Spleen (tissue), 11 donors: Measurements from ENCODE around the gene ZMAT3. TPM values are rescaled to one million over a fixed set of nuclear protein-coding genes. Genes with fewer than 3 reads are reported as not detected.

Experiments
- DNase-seq: peaks from one replicate; pipeline ENCODE4 v3.0.0-alpha.2; 2020
- H3K27ac ChIP-seq, 8 donors: fragments of 200-600 bp; sonication (generic) in 7 of 8; 1 replicate in 4 of 8; 2 replicates in 4 of 8; pipeline versions ENCODE4 v1.5.0 to v1.8.0; 2016 to 2021; ENCODE audit warnings: inconsistent platforms in 4 of 8, mild to moderate bottlenecking in 4 of 8, moderate library complexity in 1 of 8
- H3K27me3 ChIP-seq, 7 donors: fragments of 200-600 bp; sonication (generic) in 6 of 7; replicated peaks in 1 of 7; 1 replicate in 4 of 7; 2 replicates in 3 of 7; pipeline versions ENCODE4 v1.5.0 to v1.8.0; 2016 to 2021; ENCODE audit warnings: inconsistent platforms in 3 of 7, mild to moderate bottlenecking in 1 of 7
- H3K36me3 ChIP-seq, 6 donors: fragments of 200-600 bp; sonication (generic) in 5 of 6; 1 replicate in 4 of 6; 2 replicates in 2 of 6; pipeline versions ENCODE4 v1.5.0 to v1.8.0; 2016 to 2021; ENCODE audit warnings: inconsistent platforms in 2 of 6
- H3K4me1 ChIP-seq, 6 donors: fragments of 200-600 bp; sonication (generic) in 5 of 6; 1 replicate in 3 of 6; 2 replicates in 3 of 6; pipeline versions ENCODE4 v1.5.0 to v1.8.0; 2016 to 2021; ENCODE audit warnings: inconsistent platforms in 3 of 6
- H3K4me3 ChIP-seq, 8 donors: fragments of 200-600 bp; sonication (generic) in 7 of 8; 1 replicate in 4 of 8; 2 replicates in 4 of 8; pipeline versions ENCODE4 v1.5.0 to v1.8.0; 2016 to 2021; ENCODE audit warnings: inconsistent platforms in 4 of 8, mild to moderate bottlenecking in 4 of 8, moderate library complexity in 2 of 8
- H3K9me3 ChIP-seq, 8 donors: fragments of 200-600 bp; sonication (generic) in 7 of 8; 1 replicate in 4 of 8; 2 replicates in 4 of 8; pipeline versions ENCODE4 v1.5.0 to v1.8.0; 2016 to 2021; ENCODE audit warnings: inconsistent platforms in 4 of 8
- POLR2A ChIP-seq, 3 donors: fragments of 450-650 bp; IDR thresholded peaks; one replicate each; pipeline ENCODE4 v1.5.1; 2017; ENCODE audit warnings: antibody characterized with exemption in 3 of 3, mild to moderate bottlenecking in 1 of 3
- POLR2AphosphoS5 ChIP-seq, 3 donors: sonication (generic); formaldehyde crosslinking; IDR thresholded peaks; one replicate each; pipeline ENCODE4 v1.5.1; 2017; ENCODE audit warnings: antibody characterized with exemption in 3 of 3
- WGBS, 5 donors: extraction: QIAGEN DNeasy Blood & Tissue Kit in 3 of 5; methylation state at CpG; one replicate each; pipeline versions ENCODE4 v1.1.5 to v1.1.7; 2013 to 2018; 5-methylcytosine and 5-hydroxymethylcytosine counted together
- intact Hi-C: fragments of 100-400 bp; cut with DNase I; formaldehyde crosslinking; loops from one replicate; pipeline ENCODE4 v1.15.0; 2023; ENCODE audit warnings: low total_unique reads
- polyA plus RNA-seq, 3 donors: library from polyadenylated mRNA; stranded (reverse); fragments of 200-250 nt; gene quantifications; one replicate each; pipeline ENCODE4 v1.2.1, GENCODE V29; 2013
- total RNA-seq, 7 donors: library from RNA; depleted of rRNA in 3 of 7; stranded (reverse); fragments of >200 nt in 3 of 7; fragmentation: NEBNext Ultra II Directional in 4 of 7; extraction: Animal tissue kit (Norgen Biotek cat#: 25700) in 4 of 7; gene quantifications; one replicate each; pipeline versions ENCODE4 v1.1.0 to v1.2.1, GENCODE V29; 2016 to 2021
- TF ChIP-seq, protein P1 (sequence below), 11 experiments: fragments of 200-600 bp in 7 of 11; fragments of 450-650 bp in 4 of 11; sonication (generic) in 4 of 11; IDR thresholded peaks in 8 of 11; conservative IDR thresholded peaks in 3 of 11; 1 replicate in 7 of 11; 2 replicates in 4 of 11; pipeline versions ENCODE4 v1.4.0 to v1.8.0; 2016 to 2021; ENCODE audit warnings: antibody characterized with exemption in 11 of 11, inconsistent platforms in 4 of 11, mild to moderate bottlenecking in 1 of 11
- donor health status: healthy with polysubstance abuse.
- donor health status: DM: no; HTN: no; CAD: no; lungs with moderate emphysema.
- donor health status: DM: no; HTN: no; CAD: no.
- donor health status: Bipolar disorder and iron deficiency.
- donor health status: healthy.
- donor health status: DM: no; HTN: no; CAD: no.
- donor health status: DM: yes; HTN: yes; CAD: no.

Gene ZMAT3
- total and polyA plus RNA-seq, 10 donors: 2.1 to 29.7 (median 17.1) TPM

DNA sequence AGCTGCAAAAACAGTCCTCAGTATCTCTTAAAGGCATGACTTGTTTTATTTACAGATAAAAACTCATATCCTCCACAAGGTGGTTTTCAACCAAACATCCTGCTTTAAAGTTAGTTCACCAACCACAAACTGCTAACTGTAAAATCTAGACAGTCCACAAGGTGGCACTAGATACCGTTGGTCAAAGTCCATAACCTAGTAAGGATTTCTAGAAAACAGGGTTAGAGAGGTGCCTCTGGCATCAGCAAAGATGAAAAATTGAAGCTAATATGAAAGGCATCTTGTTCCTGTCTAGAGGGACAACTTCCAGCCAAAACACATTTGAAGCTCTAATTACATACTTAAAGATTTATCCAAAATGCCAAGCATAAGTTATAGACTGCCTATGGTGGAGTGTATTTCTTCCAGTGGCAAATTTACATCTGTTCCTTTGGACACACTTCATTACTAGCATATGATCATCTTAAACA, 56.0 kb downstream of the ZMAT3 start:
- H3K9me3 ChIP-seq: no peaks in the 10 kb centered on the region
- no peak overlapping the region for H3K4me3 ChIP-seq
- no peak for TF ChIP-seq POLR2A (IDR thresholded peaks at IDR 0.05)
- TF ChIP-seq, protein P1, sequence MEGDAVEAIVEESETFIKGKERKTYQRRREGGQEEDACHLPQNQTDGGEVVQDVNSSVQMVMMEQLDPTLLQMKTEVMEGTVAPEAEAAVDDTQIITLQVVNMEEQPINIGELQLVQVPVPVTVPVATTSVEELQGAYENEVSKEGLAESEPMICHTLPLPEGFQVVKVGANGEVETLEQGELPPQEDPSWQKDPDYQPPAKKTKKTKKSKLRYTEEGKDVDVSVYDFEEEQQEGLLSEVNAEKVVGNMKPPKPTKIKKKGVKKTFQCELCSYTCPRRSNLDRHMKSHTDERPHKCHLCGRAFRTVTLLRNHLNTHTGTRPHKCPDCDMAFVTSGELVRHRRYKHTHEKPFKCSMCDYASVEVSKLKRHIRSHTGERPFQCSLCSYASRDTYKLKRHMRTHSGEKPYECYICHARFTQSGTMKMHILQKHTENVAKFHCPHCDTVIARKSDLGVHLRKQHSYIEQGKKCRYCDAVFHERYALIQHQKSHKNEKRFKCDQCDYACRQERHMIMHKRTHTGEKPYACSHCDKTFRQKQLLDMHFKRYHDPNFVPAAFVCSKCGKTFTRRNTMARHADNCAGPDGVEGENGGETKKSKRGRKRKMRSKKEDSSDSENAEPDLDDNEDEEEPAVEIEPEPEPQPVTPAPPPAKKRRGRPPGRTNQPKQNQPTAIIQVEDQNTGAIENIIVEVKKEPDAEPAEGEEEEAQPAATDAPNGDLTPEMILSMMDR (IDR thresholded peaks at IDR 0.05 in 8 of 11, conservative IDR thresholded peaks at IDR 0.05 in 3 of 11): peak; percentile 74 to 93 (median 87)
- no peak for DNase-seq
- intact Hi-C loops: loop anchor here (5.0 to 10.0 kb wide), 2 partner anchors 59 to 302 kb away; partner anchors contain the start of gene ZMAT3
- peak overlapping the region in 1 of 8 donors; percentile 12 for H3K27ac ChIP-seq
- 0% methylated on average over 1 of the region's 1 CpG for WGBS, 5 donors
- H3K27me3 ChIP-seq: no peaks in the 10 kb centered on the region
- H3K4me1 ChIP-seq: peaks cover 0 to 57% (median 31%) of the 10 kb centered on the region in 6 donors
- no peaks in the 10 kb centered on the region for H3K36me3 ChIP-seq

DNA sequence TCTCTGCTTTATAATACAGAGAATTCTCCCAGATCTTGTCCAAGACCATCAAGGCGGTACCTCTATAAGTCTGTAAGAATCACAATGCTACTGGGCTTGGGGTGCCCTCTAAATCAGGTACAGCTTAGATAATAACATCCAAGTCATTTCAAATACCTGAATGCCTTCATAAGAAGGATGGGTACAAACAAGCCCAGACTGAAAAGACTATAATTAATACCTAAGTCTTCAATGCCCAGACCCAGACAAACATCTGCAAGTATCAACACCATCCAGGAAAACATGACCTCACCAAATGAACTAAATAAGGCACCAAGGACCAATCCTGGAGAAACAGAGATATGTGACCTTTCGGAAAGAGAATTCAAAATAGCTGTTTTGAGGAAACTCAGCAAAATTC, 65.9 kb downstream of the ZMAT3 start:
- WGBS, 5 donors: 88 to 96% (median 95%) methylated on average over 2 of the region's 2 CpGs
- Histone ChIP-seq H3K9me3 (no peaks in the 10 kb centered on the region), H3K27ac (no peak overlapping the region), H3K36me3 (peaks cover 0 to 11% (median 0%) of the 10 kb centered on the region in 6 donors), H3K4me3 (no peak overlapping the region), H3K27me3 (no peaks in the 10 kb centered on the region), H3K4me1 (no peaks in the 10 kb centered on the region)
- no peak for DNase-seq
- intact Hi-C loops: no loop called here
- TF ChIP-seq, protein P1 (IDR thresholded peaks at IDR 0.05 in 8 of 11, conservative IDR thresholded peaks at IDR 0.05 in 3 of 11): no peak
- TF ChIP-seq POLR2AphosphoS5 (IDR thresholded peaks at IDR 0.05): no peak
- no peak for TF ChIP-seq POLR2A (IDR thresholded peaks at IDR 0.05)

DNA sequence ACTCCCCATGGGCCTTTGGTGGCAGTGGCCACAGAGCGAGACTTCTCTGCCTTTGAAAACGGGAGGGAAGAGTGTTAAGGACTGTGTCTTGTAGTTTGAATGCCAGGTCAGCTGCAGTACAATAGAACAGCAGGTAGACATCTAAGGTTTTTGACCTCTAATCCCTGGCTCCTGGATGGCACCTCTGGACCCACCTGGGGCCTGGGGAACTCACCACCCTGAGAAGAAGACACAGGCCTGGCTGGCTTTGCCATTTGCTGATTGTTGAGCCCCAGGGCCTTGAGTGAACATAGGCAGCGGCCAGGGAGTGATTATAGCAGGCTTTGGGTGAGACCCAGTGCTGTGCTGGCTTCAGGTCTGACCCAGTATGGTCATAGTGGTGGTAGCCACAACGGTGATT, 66.4 kb downstream of the ZMAT3 start:
- DNase-seq: no peak
- no peaks in the 10 kb centered on the region for H3K9me3 ChIP-seq
- no peak overlapping the region for H3K27ac ChIP-seq
- TF ChIP-seq POLR2AphosphoS5 (IDR thresholded peaks at IDR 0.05): no peak
- TF ChIP-seq, protein P1 (IDR thresholded peaks at IDR 0.05 in 8 of 11, conservative IDR thresholded peaks at IDR 0.05 in 3 of 11): no peak
- TF ChIP-seq POLR2A (IDR thresholded peaks at IDR 0.05): no peak
- peaks cover 0 to 12% (median 0%) of the 10 kb centered on the region in 6 donors for H3K36me3 ChIP-seq
- intact Hi-C loops: no loop called here
- no peaks in the 10 kb centered on the region for H3K4me1 ChIP-seq
- H3K27me3 ChIP-seq: no peaks in the 10 kb centered on the region
- 87 to 93% (median 89%) methylated on average over 4 of the region's 4 CpGs for WGBS, 5 donors
- no peak overlapping the region for H3K4me3 ChIP-seq

DNA sequence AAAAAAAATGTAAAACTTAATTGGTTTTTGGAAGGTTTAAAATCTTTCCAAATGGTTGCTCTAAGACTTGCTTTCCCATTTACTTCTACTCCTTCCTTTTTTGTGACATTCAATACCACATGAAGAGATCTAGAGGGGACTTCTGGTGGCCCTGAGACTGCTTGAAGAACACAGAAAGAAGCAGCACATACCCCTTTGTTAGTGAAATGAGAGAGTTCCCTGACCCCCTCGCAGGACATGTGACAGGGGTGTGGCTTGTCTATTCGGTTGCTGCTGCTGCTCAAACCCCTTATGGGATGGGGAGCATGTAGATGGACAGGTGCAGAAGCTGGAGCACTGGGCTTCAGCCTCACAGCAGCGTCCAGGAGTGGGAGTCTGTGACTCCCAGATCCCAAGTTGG, 71.0 kb downstream of the ZMAT3 start:
- WGBS, 5 donors: 56 to 80% (median 74%) methylated on average over 3 of the region's 3 CpGs
- Histone ChIP-seq H3K4me1 (no peaks in the 10 kb centered on the region), H3K9me3 (peaks cover 0 to 10% (median 0%) of the 10 kb centered on the region in 8 donors), H3K4me3 (no peak overlapping the region), H3K27me3 (no peaks in the 10 kb centered on the region), H3K36me3 (peaks cover 0 to 22% (median 0%) of the 10 kb centered on the region in 6 donors), H3K27ac (no peak overlapping the region)
- TF ChIP-seq, protein P1 (IDR thresholded peaks at IDR 0.05 in 8 of 11, conservative IDR thresholded peaks at IDR 0.05 in 3 of 11): no peak
- TF ChIP-seq POLR2A (IDR thresholded peaks at IDR 0.05): no peak
- no peak for TF ChIP-seq POLR2AphosphoS5 (IDR thresholded peaks at IDR 0.05)
- intact Hi-C loops: no loop called here
- no peak for DNase-seq
